ENCODE measurements around the gene POLR3B.
"Not testable (repeated sequence)": the region's sequence is repeated elsewhere in the genome, so short reads cannot be mapped to it uniquely, and the experiment has no call there.

POLR3B gene

GRCh38 chr12:106477627-106478026 lies 120.1 kb downstream of the POLR3B start:
- DNase-seq = not testable (repeated sequence)

- no peak for DNase-seq
Observed at GRCh38 chr12:106480251-106480650, 122.7 kb downstream of the POLR3B start.

GRCh38 chr12:106481246-106481645 lies 123.7 kb downstream of the POLR3B start:
- no peak for DNase-seq

- DNase-seq = no peak
Observed at GRCh38 chr12:106487664-106488063, 130.1 kb downstream of the POLR3B start.

- no peak for DNase-seq
Observed at GRCh38 chr12:106488884-106489283, 131.3 kb downstream of the POLR3B start.

- DNase-seq = no peak
Observed at GRCh38 chr12:106490264-106490663, 132.7 kb downstream of the POLR3B start.

GRCh38 chr12:106492857-106493256 lies 135.3 kb downstream of the POLR3B start:
- no peak for DNase-seq

GRCh38 chr12:106493531-106493930 lies 136.0 kb downstream of the POLR3B start:
- no peak for DNase-seq

- DNase-seq = no peak
Observed at GRCh38 chr12:106495354-106495965, 137.9 kb downstream of the POLR3B start.

GRCh38 chr12:106498056-106498455 lies 140.5 kb downstream of the POLR3B start:
- DNase-seq = no peak

- DNase-seq = no peak
Observed at GRCh38 chr12:106499628-106500027, 142.1 kb downstream of the POLR3B start.

GRCh38 chr12:106506691-106507090 lies 149.1 kb downstream of the POLR3B start:
- DNase-seq = no peak

GRCh38 chr12:106508966-106509365 lies 151.4 kb downstream of the POLR3B start:
- no peak for DNase-seq

- no peak for DNase-seq
Observed at GRCh38 chr12:106511365-106511764, 153.8 kb downstream of the POLR3B start.

GRCh38 chr12:106517314-106517713 lies 159.8 kb downstream of the POLR3B start:
- no peak for DNase-seq

- DNase-seq = no peak
Observed at GRCh38 chr12:106519607-106520021, 162.1 kb downstream of the POLR3B start.

GRCh38 chr12:106521901-106522300 lies 164.4 kb downstream of the POLR3B start:
- no peak for DNase-seq

GRCh38 chr12:106522708-106523107 lies 165.2 kb downstream of the POLR3B start:
- no peak for DNase-seq

GRCh38 chr12:106527356-106527755 lies 169.8 kb downstream of the POLR3B start:
- DNase-seq = no peak

GRCh38 chr12:106541201-106541600 lies 183.7 kb downstream of the POLR3B start:
- no peak for DNase-seq

GRCh38 chr12:106551410-106551809 lies 193.9 kb downstream of the POLR3B start:
- DNase-seq = no peak

- DNase-seq = no peak
Observed at GRCh38 chr12:106552228-106552627, 194.7 kb downstream of the POLR3B start.
